RCC 7860 (cell line): ENCODE results near the gene SMIM17.
"Not testable (repeated sequence)": the region's sequence is repeated elsewhere in the genome, so short reads cannot be mapped to it uniquely, and the experiment has no call there.

ENCODE experiments used
- DNase-seq: peaks from one replicate; pipeline ENCODE4 v3.0.0-alpha.2; 2015; ENCODE audit warnings: low spot score
- FAIRE-seq: peaks from 2 replicates; lab custom pipeline; 2012; peaks lifted over from hg19 to GRCh38; lab: Jason Lieb, UNC

SMIM17 gene

DNA sequence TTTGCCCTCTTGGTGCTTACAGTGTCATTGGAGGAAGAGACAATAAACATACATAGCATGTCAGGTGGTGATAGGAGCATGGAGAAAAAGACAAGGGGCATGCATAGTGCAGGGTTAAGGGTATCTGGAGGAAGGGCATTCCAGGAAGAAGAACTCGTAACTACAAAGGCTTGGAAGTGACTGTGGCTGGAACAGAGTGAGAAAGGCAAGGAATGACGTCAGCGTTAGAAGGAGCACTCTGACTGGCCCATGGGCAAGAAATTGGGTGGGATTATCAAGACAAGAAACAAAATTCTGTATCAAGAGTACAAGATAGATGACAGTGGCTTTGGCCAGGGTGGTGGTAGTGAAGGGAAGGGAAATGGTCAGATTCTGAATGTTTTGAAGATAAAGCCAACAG is 11.2 kb downstream of the SMIM17 start:
- no peak for FAIRE-seq
- DNase-seq, result no peak

DNA sequence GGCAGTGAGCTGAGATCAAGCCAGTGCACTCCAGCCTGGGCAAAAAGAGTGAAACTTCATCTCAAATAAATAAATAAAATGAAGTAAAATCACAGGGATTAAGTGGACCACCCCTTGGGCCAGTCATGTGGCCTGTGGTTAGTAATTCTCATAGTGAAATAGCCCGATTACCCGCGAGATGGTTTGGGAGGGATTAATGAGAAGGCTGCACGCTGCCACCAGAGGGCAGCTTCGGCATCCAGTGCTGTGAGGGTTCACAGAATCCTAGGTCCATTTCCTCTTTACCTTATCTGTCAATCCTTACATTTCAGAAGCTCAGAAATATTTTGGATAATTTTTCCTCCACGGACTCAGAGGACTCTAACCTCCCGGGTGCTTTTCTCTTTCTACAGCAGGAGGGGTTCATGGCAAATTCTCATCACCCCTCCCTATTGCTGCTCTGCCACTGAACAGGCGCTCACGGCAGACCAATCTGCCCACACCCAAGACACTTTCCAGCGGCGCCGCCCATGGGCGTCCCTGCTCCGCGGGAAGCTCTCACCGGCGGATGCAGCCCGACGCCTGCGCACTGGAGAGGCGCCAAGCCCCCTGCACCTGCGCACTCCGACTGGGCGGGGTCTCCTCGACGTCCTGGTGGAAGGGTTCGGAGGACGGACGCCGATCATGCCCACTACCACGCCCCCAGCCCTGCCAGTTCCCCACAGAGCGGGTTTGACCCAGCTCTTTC is 17.6 kb downstream of the SMIM17 start:
- FAIRE-seq, result no peak
- DNase-seq, result no peak

- FAIRE-seq (no peak), DNase-seq (no peak)
Measured at GRCh38 chr19:56661248-56661647, 18.3 kb downstream of the SMIM17 start.

DNA sequence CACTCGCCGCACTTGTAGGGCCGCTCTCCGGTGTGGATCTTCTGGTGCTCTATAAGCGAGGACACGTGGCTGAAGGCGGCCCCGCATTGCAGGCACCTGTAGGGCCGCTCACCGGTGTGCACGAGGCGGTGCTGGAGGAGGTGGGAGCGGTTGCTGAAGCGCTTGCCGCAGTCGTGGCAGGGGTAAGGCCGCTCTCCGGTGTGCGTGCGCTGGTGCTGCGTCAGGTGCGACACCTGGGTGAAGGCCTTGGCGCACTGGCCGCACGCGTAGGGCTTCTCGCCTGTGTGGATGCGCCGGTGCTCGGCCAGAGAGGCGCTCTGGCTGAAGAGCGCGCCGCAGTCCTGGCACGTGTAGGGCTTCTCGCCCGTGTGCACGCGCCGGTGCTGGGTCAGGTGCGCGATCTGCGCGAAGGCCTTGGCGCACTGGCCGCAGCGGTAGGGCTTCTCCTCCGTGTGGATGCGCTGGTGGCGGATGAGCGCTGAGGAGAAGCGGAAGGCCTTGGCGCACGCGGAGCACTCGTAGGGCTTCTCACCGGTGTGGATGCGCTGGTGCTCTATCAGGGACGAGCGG is 21.1 kb downstream of the SMIM17 start:
- no peak for FAIRE-seq
- DNase-seq, result no peak

- DNase-seq, result no peak
- FAIRE-seq, result no peak
Measured at GRCh38 chr19:56664511-56664910, 21.6 kb downstream of the SMIM17 start.

DNA sequence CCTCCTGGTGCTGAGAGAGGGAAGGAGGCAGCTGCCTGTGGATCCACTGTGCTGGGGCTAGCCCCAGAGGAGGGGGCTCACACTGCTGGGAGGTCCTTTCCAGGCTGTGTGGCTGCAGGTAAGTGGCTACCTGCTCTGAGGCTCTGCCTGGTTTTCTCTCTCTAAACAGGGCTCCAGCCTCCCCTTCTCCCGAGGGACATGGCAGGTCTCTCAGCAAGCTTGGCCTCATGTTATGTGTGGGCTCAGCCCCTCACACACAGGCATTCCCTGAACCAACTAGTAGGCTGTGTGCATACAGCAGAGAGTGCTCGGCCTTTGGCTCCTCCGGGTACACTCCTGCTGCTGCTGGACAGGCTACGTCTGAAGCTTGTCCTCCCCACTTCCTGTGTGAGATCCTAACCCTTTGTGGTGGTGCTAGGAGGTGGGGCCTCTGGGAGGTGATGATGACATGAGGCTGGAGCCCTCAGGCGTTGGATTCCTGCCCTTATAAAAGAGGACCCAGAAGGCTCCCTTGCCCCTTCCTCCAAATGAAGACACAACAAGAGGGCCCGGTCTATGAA is 24.4 kb downstream of the SMIM17 start:
- FAIRE-seq (no peak), DNase-seq (no peak)

DNA sequence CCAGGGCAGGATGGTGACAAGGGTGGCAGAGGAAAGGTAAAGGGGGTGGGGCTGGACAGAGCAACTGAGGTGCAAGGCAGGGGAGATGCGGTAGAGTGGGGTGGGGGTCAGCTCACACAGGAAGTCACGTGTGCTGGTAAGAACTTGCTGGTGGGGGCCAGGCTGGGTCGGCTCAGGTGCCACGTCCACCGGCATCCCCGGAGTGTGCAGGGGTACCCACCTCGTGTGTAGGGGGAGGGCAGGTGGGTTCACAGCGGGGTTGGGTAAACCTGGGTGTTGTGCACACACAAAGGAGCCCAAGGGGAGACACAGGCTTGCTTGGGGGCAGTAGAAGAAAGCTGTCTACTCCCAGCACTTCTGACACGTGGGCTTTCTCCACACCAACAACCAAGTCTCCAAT is 25.7 kb downstream of the SMIM17 start:
- DNase-seq, result no peak
- no peak for FAIRE-seq

- no peak for DNase-seq
- FAIRE-seq, result no peak
Measured at GRCh38 chr19:56670401-56670960, 27.5 kb downstream of the SMIM17 start.

DNA sequence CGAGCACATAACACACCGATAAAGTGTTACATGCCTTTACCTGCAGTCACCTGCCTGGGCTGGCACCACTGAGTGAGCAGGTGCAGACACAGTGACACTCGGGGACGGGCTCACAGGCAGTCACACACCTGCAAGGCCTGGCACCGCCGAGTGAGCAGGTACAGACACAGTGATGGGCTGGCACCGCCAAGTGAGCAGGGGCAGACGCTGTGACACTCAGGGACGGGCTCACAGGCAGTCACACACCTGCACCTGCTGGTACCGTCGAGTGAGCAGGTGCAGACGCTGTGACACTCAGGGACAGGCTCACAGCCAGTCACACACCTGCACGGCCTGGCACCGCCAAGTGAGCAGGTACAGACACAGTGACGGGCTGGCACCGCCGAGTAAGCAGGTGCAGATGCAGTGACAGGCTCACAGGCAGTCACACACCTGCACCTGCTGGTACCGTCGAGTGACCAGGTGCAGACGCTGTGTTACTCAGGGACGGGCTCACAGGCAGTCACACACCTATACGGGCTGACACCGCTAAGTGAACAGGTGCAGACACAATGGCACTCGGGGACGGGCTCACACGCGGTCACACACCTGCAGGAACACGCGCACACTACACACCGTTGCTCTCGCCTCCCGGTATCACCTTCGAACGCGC is 28.1 kb downstream of the SMIM17 start:
- DNase-seq, result no peak
- no peak for FAIRE-seq

DNA sequence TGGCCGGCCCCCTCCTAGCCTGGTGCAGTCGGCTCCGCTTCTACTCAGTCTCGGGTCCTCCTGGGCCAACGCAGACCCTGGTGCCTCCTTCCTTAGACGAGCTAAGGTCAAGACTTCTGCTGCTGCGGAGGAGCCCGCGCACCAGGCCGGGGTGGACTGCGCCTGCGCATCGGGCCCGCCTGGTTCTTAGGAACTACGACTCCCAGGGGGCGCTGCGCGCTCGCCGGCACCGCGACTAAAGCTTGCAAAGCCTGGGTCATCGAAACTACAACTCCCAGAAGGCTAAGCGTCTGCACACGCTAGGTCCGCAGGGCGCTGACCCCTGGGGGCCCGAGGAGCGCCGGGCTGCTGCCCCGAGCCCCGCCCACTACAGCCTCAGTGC is 28.6 kb downstream of the SMIM17 start, which contains the start of gene ZNF835:
Gene ZNF835, minus strand, starts transcription at position 145 of the 382 bp plus-strand sequence. CDS start 6,559 bp downstream, outside the sequence.
- no peak for FAIRE-seq
- DNase-seq, result no peak

DNA sequence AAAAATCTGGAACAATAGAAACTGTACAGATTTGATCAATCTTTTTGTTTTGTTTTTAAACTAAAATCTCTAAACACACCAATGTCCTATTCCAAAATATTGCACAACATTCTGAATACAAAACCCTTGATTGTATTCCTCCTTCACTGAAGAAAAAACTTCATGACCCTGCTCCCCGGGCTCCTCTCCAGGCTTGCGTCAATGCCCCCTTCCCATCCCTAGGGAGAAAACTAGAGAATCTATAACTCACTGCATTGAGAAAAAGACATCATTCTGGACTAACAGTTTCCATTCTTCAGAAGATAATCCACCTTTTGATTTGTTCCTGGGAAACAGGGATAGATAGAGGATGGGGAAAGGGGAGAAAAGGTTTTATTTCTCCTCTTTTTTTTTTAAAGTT is 29.7 kb downstream of the SMIM17 start:
- FAIRE-seq, DNase-seq: not testable (repeated sequence)

GRCh38 chr19:56678205-56678604 is 35.2 kb downstream of the SMIM17 start:
- FAIRE-seq (no peak), DNase-seq (no peak)

GRCh38 chr19:56681702-56682101 is 38.7 kb downstream of the SMIM17 start:
- FAIRE-seq, result no peak
- no peak for DNase-seq

DNA sequence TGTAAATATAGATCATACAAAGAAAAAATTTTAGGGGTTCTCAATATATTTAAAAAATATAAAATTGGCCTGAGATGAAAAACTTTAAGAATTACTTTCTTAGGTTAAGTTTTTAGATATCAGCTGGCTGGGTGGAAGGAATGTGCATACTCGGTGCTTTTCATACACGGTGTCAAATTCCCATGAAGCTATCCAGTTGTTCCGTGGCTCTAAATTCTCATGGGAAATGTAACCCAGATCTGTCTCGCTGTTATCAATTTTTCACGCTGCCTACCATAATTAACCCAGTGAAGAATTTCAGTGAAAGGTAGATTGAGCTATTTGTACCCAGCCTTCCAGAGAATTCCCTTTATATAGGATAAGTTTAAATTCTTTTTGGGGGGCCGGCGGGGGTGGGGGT is 40.2 kb downstream of the SMIM17 start:
- DNase-seq (no peak), FAIRE-seq (no peak)

- FAIRE-seq (no peak), DNase-seq (no peak)
Measured at GRCh38 chr19:56687031-56687430, 44.1 kb downstream of the SMIM17 start.

GRCh38 chr19:56689198-56689597 is 46.2 kb downstream of the SMIM17 start:
- DNase-seq (no peak), FAIRE-seq (no peak)

DNA sequence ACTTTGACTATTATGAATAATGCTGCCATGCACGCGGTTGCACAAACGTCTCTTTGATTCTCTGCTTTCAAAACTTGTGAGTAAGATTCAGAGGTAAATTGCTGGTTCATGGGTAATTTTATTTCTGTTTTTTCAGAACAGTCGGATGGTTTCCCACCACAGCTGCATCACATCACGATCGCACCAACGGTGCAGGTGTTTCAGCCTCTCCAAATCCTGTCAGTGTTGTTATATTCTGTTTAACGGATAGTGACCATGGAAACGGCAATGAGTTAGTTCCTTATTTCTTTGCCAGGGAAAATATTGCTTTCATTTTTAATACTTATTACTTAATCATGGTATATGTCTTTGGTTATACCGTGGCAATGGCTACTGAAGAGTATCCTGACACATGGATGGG is 47.7 kb downstream of the SMIM17 start:
- DNase-seq (no peak), FAIRE-seq (no peak)

GRCh38 chr19:56692206-56692895 is 49.4 kb downstream of the SMIM17 start:
- no peak for DNase-seq
- no peak for FAIRE-seq

DNA sequence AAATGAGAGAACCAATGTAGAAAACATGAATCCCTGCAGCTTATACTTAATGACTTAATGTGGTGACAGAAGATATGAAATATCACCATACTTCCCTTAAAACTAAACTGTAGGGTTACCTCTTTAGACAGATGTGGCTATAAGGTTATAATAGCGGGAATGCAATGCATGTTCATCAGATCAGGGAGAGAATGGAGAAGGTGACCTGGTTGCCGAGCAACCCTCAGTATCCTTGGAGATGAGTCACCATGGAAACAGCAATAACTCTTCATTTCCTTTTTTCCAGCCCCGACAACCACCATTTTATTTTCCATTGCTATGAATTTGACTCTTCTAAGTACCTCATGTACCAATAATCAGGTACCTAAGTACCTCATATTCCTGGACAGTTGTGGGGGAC is 56.6 kb downstream of the SMIM17 start:
- DNase-seq, result no peak
- no peak for FAIRE-seq

GRCh38 chr19:56701895-56702294 is 58.9 kb downstream of the SMIM17 start:
- no peak for DNase-seq
- no peak for FAIRE-seq

- FAIRE-seq (no peak), DNase-seq (no peak)
Measured at GRCh38 chr19:56705939-56706338, 63.0 kb downstream of the SMIM17 start.
